GM20431 (cell line): ENCODE measurements around the gene FAM20B.

Experiments
- in situ Hi-C: fragments of 300-500 bp; cut with MseI, MboI; formaldehyde crosslinking; loops from one replicate; pipeline ENCODE4 v1.15.0; 2020; ENCODE audit warnings: low sequenced_read_pairs; ENCODE audit not compliant: unreplicated experiment

The FAM20B gene

DNA sequence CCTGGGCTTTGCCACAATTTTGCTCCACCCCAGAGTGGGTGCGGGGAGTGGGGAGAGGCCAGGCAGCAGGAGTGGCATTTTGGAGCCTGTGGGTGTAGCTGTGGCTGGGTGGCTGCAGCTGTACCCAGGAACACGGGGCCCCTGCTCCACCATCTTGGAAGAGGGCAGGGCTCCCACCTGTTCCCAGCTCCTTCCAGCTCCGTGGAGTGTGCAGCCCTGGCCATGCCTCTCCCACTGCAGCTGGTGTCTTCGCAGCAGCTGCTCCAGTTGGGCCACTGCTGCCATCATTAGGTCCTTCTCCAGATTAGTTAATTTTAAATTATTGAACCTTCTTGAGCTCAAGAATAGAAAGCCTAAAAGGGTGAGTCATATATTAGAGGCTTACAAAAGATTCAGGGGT, 17.6 kb downstream of the FAM20B start:
- in situ Hi-C loops, result no loop called here

DNA sequence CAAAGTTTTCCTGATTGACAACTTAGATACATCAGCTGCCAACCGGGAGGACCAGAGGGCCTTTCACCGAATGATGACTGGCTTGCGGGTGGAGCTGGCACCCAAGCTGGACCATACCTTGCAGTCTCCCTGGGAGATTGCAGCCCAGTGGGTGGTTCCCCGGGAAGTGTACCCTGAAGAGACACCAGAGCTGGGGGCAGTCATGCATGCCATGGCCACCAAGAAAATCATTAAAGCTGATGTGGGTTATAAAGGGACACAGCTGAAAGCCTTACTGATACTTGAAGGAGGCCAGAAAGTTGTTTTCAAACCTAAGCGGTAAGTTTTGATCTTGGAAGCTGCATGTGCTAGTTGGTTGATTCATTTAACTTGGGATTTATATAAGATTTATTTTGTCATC, 18.2 kb downstream of the FAM20B start:
- in situ Hi-C loops, result no loop called here

DNA sequence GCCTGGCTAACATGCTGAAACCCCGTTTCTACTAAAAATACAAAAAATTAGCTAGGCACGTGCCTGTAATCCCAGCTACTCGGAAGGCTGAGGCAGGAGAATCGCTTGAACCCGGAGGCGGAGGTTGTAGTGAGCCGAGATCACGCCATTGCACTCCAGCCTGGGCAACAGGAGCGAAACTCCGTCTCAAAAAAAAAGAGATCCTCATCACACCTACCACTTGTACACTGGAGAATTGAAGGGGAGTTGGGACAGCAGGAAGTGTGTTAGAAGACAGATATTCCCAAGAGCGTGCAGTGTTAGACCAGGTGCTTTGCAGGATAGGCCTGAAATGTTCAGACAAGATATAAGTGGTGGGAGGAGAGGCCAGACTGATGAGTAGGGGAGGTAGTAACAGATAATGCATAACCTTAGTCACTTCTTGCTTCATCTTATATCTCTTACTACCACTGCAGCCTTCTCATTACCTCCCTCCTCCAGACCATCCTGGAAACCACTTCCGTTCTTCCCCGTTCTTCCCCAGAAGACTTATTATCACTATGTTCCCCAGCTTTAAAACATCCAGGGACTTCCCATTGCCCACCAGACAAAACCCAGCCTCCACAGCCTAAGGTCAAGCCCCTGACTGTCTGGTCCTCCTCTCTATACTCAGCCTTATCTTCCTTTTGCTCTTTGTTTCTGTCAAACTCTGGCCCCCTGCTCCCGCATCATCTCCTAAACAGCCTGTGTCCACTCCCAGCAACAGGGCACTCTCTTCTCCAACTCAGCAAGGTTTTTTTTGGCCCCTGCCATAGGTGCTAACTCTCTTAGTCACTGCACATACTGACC, 21.3 kb downstream of the FAM20B start:
- in situ Hi-C loops, result no loop called here

DNA sequence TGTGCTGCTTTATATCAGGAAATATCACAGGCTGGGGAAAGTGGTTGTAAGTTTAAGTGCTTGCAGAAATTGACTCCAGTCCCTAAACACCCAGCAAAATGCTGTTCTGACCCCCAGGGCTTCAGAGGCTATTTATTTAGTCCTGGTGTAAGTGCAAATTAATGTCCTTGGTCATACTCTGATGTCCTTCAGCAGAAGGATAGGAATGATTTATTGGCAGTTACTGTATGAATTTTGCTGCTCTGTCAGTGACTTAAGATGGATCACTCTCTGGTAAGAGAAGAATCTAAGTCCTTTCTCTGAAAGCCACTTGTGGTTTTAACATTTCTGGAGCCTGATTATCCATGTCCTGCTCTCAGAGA, 21.9 kb downstream of the FAM20B start:
- in situ Hi-C loops, result no loop called here

DNA sequence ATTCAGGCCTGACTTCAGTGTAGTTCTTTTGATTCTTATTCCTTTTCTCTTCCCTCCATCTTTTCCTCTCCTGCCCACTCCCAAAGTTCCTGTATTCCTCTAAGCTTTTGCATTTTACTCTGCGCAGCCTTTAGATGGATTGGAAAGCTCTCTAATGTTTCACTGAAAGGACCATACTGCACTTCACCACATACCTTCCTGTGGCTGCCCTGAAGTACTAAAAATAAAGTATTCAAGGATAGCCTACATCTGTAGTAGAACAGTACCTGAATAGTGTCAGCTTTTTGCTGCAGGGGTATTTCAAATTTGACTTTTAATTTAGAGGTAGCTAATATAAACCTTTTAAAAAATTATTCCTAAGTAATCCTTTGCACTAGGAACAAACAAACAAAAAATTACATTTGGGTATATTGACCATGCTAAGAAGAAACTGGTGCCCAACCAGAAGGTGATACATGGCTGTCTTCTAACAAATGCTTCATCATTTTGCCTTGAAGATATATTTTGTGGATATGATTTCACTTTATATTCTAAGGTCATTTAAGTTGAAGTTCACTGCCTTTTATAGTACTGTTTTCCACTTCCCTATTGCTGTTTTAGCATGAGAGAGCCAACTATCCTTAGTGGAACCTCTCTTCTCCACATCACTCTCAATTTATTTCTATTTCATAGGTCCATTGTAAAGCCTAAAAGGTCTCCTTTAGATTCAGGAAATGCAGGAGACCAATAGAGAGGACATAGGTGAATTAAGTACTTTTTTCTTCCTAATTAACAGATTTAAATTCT, 22.8 kb downstream of the FAM20B start:
- in situ Hi-C loops, result no loop called here

DNA sequence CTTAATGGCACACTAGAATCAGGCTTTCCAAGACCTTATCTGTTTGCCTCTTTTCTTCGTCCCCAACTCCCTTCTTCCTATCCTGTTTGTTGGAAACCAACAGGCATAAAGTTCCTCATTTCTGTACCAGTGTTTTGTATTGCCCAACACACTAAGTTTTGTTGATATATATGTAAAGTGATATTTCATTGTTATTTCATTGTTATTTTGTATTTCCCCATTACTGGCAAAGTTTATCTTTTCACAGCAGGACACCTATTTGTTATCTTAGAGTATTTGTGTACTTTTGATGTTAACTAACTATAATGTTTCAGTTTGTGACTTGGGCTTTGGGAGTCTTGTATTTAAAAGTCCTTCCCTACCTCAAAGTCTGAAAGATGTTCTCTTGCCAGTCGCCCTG, 27.1 kb downstream of the FAM20B start:
- in situ Hi-C loops, result no loop called here

DNA sequence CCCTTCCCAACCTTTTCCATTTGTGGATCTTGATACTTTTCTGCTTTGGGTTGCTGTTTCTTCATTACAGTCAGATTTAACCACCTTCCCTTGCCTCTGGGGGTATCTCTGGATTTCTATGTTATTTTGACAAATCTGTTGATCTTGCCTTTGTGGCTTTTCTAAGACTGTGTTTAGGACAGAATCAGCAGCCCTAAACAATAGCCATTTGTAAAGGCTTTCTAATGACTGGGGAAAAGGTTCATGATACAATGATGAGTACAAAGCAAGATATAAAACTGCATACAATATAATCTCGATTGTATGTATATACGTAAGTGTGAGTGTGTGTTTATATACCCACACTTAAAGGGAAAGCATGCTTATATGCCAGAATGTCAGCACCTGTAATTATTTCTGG, 27.8 kb downstream of the FAM20B start:
- in situ Hi-C loops, result no loop called here

DNA sequence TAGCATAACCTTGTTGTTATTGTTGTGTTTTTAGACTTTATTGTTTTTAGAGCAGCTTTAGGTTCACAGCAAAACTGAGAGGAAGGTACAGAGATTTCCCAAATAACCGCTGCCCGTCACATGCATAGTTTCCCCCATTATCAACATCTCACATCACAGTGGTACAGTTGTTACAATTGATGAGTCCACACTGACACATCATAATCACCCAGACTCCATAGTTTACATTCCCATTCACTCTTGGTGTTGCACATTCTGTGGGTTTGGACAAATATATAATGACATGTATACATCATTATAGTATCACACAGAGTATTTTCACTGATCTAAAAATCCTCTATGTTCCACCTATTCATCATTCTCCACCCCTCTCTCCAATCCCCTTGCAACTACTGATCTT, 30.2 kb downstream of the FAM20B start:
- in situ Hi-C loops, result no loop called here

DNA sequence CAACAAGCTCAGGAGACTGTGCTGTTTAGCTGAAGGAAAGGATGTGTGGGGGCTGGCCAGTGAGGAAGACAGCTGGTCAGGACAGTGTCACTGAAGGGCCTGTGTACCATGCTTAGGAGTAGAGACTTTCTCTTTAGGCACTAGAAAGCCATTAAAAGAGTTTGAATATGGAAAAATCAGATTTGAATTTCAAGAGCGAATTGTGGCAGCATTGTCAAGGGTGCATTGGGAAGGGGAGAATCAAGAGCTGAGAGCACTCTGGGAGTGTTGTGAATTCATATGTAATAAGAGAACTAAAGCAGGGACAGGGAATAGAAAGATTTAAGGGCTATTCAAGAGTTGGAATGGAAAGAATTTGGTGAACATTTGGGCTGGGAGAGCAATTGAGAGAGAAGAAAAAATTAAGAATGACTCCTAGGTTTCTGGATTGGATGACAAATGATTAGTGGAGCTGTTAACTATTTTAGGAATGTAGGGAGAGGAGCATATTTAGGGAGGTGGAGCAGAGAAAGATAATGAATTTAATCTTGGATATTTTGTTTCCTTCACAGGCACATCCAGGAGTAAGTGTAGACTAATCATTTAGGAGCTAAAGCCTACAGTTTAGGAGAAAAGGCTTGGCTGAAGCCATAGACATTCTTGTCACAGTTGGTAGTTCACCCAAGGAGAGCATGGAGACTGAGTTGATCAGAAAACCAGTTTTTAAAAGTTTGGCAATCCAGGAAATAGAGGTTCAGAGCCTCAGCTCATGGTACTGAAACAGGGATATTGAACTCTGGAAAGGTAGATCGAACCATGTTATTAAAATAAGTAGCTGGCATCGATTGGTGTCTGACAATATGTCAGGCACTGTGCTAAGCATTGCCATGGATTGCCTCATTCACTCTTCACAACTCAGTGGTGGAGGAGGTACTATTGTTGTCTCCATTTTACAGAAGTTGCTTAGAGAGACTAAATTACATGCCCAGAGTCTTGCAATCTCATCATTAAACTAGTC, 33.1 kb downstream of the FAM20B start:
- in situ Hi-C loops, result no loop called here

DNA sequence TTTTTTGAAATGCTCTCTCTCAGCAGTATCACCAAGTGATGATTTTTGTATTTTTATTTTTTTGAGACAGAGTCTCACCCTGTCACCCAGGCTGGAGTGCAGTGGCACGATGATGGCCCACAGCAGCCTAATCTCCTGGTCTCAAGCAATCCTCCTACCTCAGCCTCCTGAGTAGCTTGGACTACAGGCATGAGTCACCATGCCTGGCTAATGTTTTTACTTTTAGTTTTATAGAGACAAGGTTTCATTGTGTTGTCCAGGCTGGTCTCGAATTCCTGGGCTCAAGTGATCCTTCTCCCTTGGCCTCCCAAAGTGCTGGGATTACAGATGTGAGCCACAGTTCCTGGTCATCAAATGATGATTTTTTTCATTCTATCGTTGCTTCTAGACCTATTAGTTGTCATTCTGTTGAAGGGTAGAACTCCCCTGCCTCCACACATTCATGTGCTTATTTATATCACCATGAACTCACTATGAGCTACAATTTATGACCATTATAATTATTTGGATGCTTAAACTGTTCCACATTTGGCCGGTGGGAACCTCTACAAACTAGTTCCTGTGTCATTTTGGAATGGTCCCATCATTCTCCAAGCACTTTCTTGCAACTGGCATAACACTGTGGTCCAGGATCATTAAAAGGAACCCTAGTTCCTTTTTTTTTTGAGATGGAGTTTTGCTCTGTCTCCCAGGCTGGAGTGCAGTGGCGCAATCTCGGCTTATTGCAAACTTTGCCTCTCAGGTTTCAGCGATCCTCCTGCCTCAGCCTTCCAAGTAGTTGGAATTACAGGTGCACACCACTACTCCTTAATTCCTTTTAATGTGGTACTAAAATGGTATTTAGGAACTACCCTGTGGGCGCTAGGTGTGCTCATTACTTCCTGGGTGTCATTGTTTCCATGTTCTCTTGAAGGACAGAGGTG, 35.9 kb downstream of the FAM20B start:
- in situ Hi-C loops, result no loop called here

DNA sequence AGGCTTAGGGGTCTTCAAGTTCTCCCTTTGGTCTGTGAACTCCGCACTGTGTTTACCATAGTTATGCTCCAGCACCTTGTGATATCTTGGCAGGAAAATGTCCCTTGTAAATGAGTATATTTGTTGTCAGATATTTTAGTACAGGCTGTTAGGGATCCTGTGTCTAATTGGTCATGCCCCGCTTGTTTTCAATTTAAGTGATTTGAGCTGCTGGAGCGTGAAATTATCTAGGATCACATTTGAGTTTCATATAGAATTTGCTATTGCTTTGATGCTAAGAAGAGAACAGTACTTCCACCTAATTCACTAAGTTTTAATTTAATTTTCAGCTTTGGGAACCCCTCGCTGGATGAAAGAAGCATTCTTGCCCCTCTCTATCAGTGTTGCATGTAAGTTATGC, 40.8 kb downstream of the FAM20B start:
- in situ Hi-C loops, result no loop called here

DNA sequence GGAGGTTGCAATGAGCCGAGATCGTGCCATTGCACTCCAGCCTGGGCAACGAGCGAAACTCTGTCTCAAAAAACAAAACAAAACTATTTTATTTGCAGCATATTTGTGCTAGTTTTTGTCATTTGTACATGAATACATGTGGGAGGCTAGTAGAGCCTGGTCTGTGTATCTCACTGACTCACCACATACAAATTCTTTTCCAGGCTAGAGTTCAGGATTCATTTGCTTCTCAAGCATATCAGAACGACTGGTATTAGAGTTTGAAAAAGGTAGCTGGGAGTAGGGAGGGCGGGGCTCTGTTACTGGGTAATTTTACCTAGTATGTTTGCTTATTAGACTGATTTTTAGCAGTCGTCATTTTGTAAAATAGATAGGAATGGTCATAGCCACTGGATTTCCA, 51.7 kb downstream of the FAM20B start:
- in situ Hi-C loops, result loop anchor here (25.0 kb wide), 1 partner anchor 285 kb away; the partner anchor contains the start of gene AXDND1

DNA sequence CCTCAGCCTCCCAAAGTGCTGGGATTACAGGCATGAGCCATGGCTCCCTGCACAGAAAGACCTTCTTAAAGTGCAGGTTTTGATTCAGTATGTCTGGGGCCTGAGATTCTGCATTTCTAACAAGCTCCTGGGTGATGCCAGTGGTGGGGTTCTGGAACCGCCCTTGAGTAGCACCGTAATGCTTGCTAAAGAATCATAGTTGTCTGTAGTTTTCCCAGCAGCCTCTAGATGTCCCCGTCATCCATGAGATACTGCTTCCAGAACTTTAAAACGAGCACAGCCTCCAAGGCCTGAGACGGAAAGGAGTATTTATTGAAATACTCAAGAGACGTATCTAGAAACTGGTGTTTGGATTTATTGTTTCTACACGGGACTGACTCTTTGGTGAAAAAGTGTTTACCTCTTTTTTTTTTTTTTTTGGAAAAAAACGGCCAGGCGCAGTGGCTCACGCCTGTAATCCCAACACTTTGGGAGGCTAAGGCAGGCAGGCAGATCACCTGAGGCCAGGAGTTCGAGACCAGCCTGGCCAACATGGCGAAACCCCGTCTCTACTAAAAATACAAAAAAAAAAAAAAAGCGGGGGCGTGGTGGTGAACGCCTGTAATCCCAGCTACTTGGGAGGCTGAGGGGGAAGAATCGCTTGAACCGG, 53.5 kb downstream of the FAM20B start:
- in situ Hi-C loops, result loop anchor here (25.0 kb wide), 1 partner anchor 283 kb away; the partner anchor contains the start of gene AXDND1

DNA sequence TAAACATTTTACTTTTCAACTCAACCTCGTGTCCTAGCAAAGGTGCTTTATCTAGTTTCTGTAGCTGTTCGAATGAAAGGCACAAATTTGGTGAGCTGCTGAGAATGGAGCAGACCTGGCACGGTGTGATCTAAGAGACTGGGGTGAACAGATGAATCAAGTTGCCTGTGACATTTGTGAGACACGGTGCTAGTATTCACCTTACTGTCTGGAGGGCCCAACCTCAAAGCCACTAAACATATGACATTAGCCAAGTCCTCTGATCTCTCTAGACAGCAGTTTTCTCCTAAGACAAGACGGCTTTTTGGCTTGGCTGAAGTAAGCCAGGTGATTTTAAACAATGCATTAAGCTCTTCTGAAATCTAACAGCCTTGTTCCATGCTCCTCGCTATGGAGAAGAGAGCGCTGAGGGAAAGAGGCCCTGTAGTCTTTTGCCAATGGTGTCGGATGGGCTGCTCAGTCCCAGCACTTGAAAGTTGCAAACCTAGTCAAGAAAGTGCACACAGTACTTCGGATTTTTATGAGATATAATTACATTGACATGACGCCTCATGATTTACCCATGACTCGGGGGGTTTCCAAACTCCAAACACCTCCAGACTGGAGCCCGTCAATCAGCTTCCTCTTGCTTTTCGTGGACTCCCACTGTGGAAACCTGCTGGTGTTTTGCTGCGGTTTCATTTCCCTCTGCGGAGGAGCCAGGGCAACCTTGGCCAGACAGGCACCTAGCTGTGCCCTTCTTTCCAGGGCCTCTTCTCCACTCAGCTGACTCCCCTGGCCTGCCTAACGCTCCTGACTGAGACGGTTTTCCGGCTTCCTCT, 55.4 kb downstream of the FAM20B start:
- in situ Hi-C loops, result loop anchor here (25.0 kb wide), 1 partner anchor 281 kb away; the partner anchor contains the start of gene AXDND1

DNA sequence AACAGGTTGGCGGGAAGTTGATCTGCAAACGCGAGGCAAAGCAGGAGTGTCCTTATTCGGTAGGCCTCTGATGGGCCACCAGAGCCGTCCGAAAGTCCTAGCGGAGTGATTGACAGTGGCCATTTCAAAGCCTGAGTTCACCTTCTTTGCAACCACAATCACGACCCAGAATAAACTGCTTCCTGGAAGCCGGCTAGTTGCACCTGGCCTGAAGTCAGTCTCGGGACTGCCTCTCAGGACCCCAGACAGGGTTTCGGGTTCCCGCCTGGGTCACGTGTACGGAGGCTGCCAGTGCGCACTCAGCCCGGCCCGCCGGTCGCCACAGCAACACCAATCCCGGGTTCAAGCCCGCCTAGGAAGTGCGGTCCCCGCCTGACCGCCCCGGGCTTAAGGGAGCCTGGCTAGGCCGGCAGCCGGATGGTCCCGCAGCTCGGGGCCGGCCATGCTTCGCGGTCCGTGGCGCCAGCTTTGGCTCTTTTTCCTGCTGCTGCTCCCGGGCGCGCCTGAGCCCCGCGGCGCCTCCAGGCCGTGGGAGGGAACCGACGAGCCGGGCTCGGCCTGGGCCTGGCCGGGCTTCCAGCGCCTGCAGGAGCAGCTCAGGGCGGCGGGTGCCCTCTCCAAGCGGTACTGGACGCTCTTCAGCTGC, 56.1 kb downstream of the FAM20B start, which contains the start of gene TOR3A:
Gene TOR3A (plus strand): TSS at position 384 of the 646 bp plus-strand sequence. CDS start 59 bp downstream, at position 443.
- in situ Hi-C loops, result loop anchor here (25.0 kb wide), 1 partner anchor 280 kb away; the partner anchor contains the start of gene AXDND1

DNA sequence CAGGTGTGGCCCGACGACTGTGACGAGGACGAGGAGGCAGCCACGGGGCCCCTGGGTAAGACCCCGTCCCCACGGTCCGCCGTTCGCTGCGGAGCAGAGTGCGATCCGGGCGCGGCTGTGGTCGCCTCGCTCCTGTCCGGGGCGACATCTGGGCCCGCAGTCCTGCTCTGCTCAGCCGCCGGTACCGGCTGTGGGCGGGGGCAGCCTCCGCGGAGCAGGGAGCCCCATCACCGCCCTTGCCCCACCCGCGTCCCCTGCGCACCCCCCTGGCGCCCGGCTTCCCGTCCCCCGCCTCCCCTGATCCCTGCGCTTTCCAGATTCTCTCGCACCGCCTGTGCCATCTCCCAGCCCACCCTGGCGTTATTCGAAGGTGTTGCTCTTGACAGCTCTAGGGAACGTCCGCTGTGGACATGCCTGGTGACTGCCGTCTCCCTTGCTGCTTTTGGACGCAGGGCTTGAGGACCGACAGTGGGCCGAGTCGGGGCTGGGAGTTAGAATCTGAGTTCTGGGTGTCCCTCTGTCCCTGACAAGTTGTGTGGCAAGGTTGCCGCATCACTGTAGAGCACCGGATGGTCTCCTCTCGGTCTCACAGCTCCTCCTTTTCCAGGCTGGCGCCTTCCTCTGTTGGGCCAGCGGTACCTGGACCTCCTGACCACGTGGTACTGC, 56.8 kb downstream of the FAM20B start:
- in situ Hi-C loops, result loop anchor here (25.0 kb wide), 1 partner anchor 280 kb away; the partner anchor contains the start of gene AXDND1
